GM19395 (cell line): ENCODE data around the gene NES.

ENCODE experiments used
- ATAC-seq: cut with Tn5 transposase; IDR thresholded peaks from one replicate; pipeline ENCODE4 v1.9.1; 2021; ENCODE audit warnings: mild to moderate bottlenecking, moderate library complexity; ENCODE audit not compliant: unreplicated experiment

The NES gene

DNA sequence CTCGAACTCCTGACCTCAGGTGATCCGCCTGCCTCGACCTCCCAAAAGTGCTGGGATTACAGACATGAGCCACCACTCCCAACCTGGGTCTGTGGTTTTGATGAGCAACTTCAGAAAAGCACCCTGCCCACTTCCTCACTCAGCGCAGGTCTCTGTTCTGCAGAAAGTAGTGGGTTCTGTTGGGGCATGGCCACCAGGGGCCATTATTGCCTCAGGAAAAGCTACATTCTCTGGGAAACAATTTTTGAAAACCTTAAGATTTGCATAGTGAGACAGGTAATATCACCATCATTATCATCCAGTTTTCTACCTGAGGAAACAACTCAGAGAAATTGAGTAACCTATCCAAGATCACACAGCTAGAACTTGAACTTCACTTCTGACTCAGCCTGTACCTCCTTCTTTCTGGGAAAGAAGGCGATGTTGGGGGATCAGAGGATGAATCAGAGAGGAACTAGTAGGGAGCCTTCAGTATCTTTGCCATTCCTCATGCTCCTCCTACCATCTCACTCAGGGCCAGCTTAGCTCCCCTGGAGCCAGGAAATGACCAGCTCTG is 7.1 kb upstream of the NES start:
- ATAC-seq: no peak

DNA sequence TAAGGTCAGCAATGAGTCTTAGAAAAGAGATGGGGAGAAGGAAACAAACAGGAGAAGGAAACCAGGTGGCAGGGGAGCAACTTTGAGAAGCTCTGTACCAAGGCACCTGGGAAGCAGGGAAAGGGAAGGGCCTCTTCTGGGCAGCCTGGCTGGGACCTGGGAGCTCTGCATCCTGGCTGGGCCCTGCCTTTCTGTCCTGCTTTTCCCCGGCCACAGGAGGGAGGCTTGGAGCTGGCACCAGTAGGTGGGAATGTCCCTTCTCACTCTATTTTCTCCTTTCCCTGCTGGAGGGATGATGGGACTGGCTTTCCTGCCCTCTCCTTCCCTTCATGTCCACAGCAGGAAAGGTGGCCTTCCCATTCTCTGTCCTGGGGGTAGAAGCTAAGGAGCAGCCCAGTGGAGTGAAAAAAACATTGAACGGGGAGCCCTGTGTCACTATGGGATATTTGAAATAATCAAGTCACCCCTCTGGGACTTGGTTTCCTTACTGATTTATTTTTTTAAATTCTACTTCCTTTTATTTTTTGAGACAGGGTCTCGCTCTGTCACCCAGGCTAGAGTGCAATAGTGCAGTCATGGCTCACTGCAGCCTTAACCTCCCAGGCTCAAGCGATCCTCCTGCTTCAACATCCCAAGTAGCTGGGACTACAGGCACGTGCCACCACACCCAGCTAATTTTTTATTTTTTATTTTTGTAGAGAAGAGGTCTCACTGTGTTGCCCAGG is 5.1 kb upstream of the NES start:
- no peak for ATAC-seq

DNA sequence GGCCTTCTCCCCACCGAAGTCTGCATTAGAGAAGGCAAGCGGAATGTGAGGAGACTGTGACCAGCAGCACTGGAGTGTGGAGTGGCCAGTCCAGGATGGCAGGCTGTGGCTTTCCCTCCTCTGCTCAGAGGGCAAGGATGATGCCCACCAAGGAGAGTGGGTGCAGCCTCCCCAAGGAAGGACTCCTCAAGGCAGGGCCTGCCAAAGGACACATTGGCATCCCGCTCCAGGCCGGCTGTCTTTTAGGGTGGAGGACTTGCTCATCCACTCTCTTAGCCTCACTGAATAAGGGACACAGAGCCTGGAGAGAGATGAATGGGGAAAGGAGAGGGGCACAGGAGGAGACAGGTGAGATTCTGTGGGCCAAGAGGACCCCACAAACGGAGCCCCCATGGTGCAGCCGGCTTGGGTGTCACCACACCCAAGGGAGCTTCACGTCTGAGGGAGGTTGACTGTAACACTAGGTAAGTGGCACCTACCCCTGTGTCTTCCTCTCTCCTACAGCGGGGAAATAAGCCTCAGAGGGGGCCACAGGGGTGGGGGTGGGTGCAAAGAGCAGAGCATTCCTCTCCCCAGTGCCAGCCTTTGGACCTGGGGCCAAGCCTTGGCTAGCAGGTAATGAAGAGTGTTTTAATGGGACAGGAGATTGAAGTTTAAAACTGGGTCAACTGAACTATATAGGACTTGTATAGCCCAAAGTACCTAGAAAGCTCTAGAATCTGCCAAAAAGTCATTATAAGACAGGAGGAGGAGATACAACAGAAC is 4.2 kb upstream of the NES start:
- no peak for ATAC-seq

DNA sequence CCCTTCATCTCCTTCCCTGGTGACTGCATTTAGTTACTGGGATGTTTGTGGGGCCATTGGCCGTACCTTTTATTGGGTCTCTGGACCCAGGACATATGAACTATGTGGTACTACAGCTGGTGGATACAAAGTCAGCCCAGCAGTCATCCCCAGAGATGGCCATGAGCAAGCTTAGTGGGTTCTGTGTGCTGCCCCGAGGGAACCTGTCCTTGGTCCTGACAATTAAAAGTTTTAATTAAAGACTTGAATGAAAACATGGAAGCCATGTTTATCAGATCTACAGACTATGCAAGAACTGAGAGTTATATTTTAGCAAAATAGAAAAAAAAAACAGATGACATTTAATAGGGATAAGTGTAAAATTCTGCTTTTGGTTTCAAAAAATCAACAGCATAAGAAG is 2.8 kb upstream of the NES start:
- no peak for ATAC-seq

DNA sequence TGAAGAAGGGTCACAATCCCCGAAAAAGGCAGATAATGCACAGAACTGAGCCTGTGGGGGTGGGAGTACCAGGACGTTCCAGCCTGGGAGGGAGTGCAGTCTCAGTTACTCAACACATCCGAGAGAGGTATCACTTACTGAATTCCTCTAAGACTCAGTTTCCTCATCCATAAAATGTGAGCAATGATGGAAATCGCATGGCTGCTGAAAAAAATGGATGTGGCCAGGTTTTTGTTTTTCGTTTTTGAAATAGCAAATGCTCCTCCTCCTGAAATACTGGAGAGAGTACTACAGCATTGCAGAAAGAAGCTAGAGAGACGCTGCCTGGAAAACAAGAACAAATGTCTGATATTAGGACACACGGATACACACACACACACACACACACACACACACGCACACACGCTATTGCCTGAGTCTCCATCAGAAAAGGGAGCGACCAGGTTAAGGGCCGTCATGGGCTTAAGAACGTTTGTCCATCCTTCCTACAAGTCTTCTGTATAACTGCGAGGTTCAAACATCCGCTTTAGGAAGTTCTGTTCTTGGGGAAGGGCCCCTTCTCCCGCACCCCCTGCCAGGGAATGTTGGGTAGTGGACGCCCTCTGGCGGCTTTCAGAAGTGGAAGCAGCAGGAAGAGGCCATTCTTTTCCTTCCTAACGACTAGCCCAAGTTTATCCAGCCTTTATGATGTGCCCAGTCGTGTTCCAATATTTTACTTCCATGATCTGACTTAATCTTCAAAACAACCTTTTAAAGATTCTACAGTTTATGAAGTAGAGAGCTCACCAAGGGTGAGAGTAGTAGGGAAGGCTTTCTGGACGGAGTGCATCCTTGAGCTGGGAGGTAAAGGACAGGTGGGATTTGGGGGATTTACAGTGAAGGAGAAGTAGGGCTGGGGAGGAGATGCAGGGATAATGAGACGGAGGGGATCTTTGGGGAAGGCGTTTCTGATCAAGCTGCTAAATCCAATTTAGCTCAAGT is 699 bp upstream of the NES start:
- no peak for ATAC-seq

DNA sequence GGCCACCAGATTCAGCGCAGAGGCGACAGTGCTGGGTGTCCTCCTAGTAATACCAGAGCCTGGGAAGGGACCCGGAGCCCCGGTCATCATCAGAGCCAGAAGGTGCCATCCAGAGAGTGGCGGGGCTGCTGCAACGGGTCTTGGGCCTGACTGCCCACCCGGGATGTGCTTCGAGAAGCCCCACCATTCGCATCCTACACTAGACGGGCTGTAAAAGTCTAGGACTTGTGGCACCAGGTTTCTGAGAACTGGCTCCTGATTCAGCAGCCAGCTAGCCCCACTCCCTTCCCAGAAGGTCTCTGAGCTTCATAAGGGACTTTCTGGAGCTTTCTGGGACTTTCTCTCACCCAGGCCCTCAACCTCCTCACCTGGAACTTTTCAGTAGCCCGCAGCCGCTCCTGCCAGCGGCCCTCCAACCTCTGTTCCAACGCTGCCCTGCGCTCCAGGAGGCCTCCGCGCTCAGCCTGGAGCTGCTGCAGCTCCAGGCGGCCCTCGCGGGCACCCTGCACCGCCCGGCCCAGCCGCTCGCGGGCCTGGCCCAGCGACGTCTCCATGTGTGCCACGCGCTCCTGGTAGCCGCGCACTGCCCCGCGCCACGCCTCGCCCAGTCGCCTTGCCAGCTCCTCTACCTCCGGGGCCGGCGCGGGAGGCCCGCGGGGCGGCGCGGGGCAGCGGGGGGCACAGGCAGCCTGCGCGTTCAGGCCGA is 940 bp downstream of the NES start:
- no peak for ATAC-seq

DNA sequence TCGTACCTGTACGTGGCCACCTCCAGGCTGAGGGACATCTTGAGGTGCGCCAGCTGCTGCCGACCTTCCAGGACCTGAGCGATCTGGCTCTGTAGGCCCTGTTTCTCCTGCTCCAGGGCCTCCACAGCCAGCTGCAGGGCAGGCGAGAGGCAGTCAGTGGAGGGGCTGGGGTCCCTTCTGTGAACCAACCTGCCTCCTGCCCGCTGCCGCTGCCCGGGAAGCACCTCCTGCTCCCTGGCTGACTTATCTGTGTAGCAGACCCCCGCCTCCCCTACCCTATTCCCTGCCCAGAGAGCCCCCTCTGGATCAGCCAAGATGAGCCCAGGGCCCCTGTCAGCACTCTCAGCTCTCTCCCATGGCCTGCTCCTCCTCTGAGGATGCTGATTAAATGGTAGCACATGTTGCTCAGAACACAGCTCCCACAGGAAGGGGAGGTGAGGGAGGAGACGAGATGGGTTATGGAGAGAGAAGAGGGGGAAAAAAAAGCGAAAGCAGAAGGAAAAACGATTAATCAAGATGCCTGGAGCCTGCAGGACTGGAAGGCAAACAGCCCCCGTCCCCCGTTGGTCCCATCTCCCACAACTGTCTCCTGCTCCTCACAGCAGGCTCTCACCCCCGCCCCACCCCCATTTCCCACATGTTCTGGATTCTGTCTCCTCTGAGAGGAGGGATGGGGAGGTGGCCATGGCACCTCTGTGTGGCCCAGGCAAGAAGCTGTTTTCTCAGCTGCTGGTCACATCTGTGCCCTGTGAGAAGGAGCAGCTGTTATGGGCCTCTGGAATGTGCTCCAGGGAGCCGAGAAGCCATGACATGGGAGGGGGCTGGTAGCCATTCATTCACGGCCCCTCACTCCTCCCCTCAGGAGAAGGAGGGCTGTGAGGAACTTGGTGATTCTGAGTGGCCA is 1.7 kb downstream of the NES start:
- ATAC-seq: no peak

DNA sequence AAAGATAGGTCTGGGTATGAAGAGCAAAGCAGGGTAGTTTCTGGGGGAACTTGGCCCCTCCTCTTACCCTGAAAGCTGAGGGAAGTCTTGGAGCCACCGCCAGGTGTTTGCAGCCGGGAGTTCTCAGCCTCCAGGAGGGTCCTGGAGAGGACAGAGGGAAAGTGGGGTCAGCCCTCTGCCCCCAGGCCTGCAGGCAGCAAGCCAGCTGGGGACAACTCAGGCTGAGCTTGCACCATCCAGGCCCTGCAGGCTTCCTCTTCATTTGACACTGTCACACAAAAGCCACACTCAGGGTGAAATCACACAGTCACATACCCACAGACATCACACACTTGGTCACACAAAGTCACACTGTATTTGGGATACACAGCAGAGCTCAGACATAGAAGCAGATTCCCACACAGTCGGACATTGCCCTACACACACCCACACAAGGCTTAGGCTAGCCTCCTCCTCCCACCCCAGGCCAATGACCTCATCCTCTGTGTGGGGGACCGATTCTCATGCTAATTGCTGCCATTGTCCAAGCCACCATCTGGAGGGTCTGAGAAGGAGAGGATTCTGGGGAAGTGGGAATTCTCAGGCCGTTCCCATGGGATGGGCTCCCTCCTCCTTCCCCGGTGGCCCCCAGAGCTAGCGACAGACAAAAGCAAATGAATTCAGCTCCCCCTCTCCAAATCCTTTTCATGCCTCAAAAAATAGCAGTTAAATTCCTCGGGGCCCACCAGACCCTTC is 3.7 kb downstream of the NES start:
- ATAC-seq: no peak

DNA sequence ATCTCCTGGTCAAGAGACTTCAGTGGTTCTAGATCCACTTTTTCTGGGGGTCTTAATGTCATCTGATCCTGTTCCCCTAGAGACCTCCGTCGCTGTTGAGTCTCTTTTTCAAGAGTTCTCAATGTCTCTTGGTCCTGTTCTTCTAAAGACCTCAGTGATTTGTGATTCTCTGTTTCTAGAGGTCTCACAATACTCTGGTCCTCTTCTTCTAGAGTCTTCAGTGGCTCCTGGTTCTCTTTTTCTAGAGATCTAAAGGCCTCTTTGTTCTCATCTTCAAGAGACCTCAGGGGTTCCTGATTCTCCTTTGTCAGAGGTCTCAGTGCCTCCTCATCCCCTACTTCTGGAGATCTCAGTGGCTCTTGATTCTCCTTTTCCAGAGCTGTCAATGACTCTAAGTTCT is 5.4 kb downstream of the NES start:
- no peak for ATAC-seq

DNA sequence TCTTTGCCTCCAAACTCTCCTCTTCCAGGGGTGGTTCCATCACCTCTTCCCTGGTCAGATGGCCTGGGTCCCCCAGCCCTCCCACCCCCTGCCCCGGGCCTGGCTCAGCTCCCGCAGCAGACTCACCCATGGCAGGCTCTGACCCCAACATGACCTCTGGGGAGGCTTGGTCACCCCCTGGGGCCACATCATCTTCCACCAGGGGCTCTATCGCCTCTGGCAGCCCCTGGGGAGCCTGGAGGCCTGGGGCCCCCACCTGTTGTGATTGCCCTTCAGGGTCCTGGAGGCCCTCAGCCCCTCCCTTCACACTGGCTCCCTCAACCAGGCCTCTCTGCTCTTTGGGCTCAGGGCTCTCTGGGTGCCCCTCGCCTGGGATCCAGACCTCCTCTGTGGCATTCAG is 6.4 kb downstream of the NES start:
- no peak for ATAC-seq

DNA sequence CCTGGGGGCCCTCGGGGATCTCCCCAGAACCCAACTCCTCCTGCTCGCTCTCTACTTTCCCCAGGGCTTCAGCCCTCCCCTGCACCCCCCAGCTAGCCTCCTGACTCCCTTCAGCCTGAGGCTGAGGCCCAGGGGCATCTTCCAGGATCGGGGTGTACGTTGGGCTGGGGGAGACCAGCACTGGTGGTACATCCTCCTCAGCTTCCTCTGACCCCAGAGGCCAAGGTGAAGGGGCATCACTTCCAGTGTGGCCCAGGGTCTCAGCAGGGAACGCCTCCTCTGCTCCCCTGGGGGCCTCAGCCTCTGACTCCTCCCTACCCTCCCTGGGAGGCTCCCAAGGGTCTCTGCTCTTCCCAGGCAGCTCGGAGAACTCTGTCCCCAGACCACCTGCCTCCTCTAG is 6.8 kb downstream of the NES start:
- ATAC-seq: no peak

DNA sequence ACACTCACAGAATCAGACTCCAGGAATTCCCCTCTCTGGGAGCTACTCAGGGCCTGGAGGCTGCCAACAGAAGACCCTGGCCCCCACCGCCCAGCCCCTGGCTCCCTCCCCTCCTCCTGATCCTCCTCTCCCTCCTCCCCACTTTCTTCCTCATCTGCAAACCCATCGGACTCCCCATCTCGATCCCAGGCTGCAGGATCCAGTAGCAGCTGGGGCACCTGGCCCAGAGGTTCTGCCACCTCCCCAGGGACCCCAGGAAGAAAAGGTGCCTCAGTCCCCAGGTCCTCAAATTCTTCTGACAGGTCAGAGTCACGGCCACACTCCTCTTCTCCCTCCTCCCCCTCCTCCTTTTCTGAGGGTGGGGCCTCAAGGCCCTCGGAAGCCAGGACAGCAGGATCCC is 7.4 kb downstream of the NES start:
- no peak for ATAC-seq

DNA sequence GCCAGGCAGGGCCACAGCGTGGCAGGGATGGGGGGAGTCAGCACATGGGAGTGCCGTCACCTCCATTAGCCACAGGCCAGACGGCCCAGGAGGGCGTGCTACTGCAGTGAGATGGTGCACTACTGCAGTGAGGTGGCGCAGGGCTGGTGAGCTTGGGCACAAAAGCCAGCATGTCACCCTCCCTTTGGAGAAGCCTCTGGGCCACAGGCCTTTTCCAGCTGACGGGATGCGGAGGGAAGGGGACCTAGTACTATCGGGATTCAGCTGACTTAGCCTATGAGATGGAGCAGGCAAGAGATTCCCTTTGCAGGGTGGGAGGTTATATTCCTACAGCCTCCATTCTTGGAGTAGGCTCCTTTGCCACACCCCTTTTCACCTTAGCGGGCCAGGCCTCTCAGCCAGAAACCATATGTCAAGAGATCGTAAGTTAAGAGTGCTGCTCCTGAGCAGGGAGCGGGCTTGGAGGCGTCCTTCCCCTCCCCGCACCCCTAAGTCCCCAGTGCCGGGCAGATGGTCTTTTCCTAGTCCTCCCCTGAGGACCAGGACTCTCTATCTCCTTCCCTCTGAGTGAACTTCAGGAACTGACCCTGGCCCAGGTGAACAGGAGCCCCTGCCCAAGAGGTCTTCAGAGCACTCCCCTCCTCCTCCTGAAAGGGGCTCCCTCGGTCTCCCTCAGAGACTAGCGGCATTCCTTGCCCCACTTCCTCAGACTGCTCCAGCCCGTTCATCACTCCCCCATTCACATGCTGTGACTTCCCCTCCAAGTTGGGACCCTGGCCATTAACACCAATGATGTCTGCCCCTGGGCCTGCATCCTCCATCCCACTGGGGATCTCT is 8.2 kb downstream of the NES start:
- ATAC-seq: no peak

DNA sequence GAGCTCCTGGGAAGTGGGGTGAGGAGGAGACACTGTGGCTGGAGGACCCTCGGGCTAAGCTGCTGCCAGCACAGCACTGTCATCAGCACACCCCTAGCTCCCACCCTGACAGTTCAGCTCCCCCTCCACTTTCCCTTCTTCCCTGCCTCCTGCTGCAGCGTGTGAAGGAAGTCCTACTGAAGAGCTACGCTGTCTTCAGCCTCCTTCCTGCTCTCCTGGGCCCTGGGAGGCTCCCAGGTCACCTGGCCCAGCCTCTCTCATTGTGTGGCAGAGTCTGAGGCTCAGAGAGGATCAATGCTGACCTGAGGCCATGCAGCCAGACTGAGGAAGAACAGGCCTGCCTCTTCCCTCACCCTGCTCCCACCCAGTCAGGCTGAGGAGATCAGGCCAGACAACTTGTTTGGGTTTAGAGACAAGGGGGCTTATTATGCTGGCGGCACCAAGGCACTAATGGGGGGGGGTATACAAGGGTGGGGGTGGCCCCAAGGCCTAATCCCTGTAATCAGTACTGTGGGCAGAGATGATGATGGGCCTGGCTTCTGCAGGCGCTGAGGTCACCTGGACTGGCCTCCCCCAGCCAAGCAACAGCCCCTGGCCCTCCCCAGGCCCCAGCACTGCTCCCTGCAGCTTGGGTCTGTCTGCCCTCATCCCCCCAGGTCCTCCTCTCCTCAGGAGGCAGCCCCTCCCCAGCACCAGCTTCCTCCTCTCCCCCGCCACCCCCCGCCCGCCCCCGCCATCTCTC is 9.1 kb downstream of the NES start:
- ATAC-seq: no peak

DNA sequence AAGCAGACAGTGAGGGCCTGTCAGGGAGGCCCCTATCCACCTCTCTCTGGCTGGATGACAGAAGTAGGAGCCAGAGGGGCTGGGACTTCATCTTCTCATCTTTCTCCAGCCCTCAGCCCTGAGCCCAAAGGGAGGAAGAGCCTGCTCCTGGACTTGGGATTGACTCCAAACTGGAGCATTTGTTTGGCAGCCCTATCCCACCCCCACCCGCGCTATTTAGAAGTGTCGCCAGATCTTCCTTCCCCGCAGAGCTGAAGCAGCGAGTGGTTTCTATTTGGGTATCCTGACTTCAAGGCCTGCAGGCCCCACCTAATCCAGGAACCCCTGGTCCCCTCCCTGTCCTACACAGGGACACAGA is 9.6 kb downstream of the NES start:
- ATAC-seq: no peak

DNA sequence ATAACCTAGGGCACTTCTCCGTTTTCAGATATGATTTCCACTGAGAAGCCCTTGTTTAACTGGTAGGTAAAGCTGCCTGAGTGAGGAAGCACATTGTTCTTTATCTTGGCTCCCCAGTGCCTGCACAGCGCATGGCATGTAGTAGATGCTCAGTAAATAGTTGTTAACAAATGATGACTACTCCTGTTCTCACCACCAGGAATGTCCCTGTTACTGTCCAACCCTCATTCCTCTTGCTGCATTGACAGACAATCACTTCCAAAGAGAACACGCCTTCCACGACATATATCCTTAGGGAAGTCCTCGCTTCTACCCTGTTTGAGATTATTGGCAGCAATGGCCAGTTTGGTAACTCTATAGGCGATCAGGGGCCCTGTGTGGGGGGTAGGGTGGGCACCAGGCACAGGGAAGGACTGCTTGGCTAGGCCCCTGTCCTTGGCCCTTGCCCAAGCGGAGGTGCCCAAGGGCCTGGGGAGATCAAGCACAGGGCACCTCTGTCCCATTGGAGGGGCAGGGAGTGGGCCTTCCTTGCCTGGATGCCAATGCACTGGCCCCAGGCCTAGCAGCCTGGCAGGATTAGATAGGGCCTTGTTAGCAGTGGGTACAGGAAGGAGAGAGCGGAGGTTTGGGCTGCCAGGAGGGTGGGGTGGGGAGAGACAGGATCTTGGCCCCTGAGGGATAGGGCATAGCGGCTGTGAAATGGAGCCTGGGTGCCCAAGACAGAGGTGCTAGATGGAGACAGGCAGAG is 10.2 kb downstream of the NES start:
- no peak for ATAC-seq

DNA sequence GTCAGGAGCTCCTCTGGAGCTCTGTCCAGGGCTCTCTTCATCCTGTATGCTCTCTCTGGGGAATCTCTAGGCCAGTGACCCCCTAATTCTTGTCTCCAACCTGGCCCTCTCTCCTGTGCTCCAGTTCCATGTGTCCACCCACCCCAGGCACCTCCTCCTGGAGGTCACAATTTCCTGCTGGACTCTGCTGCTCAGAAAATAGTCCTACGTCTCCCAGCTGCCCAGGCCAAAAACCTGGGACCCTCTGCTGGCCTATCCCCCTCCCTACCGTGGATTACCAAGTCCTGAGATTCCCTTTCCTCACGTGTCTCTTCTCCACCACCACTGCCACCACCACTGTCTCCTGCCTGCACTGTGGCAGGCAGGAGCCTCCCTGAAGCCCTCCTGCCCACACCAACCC is 11.7 kb downstream of the NES start:
- no peak for ATAC-seq
